NCI-H446 treated with DMSO at 0.1 percent for 48 hours (cell line): ENCODE data around the gene CIAO3.
"Not testable (repeated sequence)": the region's sequence is repeated elsewhere in the genome, so short reads cannot be mapped to it uniquely, and the experiment has no call there.

Experiments used
- DNase-seq: peaks from one replicate; lab custom pipeline; 2025; lab: John Stamatoyannopoulos, UW

The CIAO3 gene

DNA sequence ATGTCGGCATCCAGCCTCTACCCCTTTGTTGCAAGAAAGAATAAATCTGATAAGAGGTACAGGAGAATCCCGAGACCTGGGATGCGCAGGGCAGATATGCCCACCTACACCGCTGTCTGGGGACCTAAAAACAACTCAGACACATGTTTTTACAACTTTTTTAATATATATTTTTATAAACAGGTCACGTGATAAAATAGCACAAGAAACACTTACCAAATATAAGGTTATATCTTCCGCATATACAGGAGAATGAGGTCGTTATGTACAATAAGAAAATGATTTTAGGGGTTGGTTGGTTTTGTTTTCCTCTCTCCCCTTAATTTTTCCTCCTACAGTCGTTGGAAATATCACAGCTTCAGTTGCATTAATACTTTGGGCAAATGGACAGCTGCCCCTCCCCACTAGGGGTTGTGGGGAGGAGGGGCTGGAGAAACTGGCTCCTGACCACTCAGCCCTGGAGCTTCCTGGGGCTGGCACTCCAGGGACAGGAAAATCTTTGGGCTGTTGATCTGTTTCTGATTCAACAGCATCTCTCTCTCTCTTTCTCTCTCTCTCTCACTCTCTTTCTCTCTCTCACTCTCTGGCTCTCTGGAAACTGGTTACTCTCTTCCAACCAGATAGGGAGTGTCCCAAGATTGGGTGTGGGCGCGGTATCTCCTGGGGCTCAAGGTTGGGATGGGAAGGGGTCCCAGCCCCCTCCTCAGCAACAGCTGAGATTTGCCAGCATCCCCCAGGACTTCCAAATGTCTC, 48.3 kb downstream of the CIAO3 start:
- DNase-seq = no peak

DNA sequence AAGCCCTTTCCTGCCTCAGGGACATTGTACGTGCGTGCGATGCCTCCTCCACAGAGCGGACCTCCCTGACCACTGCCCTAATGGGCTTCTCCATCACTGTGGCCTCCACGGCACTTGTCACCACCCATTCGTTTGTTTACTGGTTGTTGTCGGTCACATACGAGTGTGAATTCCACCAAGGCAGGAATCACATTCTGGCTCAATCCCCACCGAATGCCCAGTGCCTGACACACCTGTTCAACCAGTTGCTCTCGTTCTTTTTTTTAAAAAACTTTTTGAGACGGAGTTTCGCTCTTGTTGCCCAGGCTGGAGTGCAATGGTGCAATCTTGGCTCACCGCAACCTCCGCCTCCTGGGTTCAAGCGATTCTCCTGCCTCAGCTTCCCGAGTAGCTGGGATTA, 49.6 kb downstream of the CIAO3 start:
- not testable (repeated sequence) for DNase-seq

DNA sequence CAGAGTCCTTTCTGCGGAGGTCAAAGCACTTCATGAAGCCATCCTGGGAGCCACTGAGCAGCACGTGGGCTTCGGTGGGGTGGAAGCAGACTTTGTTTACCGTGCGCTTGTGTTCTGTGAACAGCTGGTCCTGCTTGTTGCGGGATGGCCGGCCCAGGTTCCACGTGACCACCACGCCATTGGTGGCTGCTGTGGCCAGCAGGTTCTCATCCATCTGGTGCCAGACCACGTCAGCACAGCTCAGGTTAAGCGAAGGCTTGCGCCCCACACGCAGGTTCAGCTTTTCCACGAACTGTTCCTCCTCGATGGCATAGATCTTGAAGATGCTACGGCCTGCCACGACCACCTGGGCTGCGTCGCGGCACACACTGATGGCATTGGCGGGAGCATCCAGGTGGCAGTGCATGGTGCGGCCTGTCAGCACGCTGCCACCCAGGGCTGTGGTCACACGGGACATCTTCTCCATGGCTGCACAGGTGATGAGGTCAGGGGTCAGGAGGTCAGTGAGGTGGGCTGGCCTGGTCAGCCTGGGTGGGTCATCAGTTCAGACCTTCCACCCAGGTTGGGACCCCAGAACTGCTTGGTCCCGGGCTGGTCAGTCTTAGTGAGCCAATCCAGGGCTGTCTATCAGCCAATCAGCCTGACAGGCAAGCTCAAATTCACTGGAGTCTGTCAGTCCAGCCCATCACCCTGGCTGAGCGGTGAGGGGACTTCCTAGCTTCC, 51.5 kb downstream of the CIAO3 start:
- DNase-seq = no peak

DNA sequence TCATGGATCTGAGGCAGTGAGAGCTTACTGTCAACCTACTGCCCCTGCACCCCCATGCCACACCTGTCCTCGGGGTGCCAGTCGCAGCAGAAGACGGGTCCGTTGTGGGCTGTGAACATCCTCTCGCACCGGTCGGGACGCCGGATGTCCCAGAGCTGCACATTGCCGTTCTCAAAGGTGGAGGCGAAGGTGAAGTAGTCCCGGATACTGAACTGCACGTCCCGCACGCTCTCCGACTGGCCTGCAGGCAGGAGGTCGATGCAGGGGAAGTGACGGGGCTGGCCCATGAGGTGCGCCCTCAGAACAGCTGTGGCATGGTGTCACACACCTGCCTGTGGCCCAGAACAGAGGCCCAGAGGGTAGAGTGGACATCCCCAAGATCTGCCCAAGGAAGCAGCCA, 53.3 kb downstream of the CIAO3 start:
- DNase-seq = no peak

DNA sequence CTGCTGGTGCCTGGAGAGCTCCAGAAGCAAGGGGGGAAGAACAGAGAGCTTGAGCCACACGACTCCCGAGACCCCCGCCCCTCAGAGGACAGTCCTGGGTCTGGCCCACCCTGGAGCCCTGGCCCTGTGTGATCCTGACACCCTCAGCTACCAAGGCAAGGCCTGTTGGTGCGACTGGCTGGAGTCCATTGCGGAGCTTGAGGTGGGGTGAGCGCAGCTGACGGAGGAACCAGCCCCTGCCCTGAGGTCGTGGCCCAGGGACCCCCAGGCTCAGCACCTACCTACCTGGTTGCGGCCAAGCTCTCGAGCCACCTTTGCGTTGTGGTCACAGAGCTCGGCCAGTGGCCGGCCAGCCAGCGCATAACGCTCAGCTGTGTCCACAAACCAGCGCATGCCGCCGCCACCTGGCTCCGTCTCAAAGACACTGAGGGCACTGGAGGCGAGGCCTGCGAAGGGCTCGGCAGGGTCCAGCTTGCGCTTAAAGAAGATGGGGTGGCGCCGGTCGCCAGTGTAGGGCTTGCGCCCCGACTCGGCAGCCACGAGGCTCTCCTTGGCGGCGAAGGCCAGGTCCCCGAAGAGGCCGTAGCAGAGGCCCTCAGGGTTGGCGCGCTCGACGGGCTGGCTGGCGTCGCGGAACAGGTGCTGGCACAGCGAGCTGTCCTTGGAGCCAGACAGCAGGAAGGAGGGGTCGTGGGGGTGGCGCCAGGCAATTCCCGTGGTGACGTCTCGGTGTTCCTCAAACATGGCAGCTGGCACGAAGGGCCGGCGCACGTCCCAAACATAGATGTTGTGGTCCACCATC, 54.1 kb downstream of the CIAO3 start:
- no peak for DNase-seq

DNA sequence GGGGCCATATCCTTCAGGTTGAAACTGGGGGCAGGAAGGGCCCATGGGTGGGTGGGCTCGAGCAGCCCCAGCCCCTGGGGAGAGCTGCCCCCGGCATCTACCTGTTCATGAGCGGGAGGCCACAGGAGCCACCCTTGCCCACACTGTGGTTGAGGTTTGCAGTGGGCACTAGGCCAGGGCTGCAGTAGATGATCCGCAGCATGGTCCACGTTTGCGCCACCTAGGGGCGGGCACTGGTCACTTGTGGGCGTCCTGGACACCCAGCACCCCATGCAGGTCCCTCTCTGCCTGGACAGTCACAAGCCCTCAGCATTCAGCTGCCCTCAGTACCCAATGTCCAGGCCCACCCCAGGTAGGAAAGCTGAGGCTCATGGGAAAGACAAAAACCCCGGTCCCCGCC, 54.8 kb downstream of the CIAO3 start:
- DNase-seq = no peak

DNA sequence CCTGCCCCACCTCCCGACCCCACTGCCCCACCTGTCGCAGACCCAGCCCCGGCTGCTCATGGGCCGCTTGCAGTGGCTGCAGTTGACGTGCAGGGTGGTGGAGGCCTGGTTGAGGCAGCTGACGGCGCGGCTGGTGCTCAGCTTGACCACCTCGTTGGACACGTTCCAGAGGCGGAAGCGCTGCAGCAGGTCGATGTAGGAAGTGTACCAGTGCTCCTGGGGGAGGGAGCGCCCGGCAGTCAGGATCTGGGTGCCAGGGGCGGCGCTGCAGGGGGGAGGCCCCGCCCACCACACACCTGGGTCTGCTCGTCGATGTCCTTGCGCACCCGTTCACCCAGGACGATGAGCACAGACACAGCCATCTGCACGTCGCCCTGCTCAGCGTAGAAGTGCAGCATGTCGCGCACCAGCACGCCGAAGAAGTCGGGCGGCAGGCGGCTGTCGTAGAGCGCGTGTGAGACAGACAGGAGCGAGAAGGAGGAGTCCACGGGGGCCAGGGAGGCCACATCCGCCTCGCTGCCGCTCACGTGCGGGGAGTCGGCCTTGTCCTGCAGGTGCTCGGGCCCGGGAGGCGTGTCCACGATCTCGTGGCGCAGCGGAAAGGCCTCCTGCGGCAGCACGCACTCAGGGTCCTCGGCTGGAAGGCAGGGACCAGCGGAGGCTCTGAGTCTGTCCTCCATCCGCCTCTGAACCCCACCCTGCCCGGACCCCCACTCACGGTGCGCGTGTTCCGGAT, 55.7 kb downstream of the CIAO3 start:
- no peak for DNase-seq

DNA sequence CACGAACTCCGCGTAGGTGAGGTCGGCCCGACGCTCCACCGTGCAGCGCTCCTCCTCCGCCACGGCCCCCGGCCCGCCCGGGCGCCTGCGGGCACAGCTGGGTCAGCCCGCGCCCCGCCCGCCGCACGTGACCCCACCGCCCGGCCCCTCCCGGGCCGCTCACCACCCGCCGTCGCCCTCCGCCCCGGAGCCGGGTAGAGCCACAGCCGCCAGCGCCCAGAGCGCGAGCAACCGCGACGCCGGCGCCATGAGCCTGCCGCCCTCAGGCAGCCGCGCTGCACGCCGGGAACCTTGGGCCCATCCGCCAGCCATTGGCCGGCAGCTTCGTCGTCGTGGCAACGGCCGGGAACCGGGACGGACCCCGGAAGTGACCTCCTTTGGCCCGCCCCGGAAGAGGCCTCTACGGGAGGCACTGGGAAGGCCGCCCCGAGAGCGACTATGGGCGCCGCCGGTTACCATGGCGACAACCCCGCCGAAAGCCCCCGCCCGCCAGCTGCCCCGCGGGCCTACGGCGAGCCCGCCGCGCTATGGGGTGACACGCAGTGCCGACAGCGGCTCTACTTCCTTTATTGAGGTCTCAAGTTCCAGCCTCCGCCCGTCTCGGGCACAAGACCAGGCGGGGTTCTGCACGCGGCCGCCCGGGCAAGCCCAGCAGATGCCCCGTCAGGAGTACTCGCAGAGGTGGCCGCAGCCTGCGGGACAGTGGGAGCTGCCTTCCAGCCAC, 56.6 kb downstream of the CIAO3 start, which contains the start of gene JMJD8:
JMJD8 (minus strand) TSS at position 264 of the 724 bp plus-strand sequence; CDS start at position 249, 15 bp downstream.
- DNase-seq = peak; percentile 89

DNA sequence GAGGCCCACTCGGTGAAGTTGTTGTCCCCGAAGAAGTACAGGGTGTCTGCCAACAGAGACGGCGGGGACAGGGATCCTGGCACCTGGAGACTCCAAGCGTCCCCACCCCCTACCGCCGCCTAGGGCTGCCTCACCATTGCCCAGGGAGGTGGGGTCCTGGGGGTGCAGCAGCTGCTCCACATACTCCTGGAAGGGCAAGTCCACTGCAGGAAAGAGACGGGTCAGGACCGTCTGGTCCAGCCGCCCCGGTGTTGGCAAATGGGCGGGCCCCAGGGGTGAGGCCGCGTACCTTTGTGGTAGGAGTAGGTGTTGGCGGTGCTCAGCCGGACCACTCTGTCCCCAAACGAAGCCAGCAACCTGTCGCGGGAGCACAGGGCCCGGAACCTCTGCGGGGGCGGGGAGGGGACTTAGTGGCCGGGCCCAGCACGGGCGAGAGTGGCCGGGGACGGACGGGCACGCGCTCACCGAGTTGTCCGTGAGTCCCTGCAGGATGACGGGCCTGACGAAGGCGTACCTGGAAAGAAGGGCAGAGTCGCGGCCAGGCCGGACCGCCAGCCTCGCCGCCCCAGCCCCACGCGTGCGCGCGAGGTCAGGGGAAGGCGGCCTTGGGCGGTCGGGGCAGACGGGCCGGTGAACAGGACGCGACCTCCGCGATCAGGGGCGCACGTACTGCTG, 57.3 kb downstream of the CIAO3 start:
- DNase-seq = no peak

DNA sequence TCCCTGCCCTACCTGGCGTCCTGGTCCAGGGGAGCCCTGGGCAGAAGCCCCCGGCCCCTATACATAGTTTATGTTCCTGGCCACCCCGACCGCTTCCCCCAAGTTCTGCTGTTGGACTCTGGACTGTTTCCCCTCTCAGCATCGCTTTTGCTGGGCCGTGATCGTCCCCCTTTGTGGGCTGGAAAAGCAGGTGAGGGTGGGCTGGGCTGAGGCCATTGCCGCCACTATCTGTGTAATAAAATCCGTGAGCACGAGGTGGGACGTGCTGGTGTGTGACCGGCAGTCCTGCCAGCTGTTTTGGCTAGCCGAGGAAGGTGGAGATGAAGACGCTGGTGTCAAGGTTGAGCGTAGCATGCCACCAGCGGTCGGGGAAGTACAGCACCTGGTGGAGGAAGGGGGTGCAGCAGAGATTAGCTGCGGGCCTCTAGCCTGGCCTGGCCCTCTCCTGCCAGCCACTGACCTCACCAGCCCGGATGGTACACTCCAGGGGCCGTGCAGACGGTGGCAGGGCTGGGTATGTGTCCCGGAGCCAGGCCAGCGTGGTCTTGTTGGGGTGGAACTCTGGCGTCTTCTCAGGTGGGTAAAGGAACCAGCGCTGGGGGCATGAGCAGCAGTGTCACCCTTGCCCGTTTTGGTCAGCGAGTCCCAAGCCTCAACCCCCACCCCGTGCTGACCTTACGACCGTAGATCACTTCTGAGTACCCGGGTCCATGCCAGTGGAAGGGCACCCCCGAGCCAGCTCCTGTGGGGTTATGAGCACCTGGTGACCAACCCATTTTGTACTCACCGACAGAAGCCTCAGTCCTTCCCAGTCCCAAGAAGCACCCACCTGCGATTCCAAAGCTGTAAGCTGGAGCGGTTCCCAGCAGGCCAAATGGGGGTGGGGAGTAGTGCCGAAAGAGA, 58.1 kb downstream of the CIAO3 start:
- DNase-seq = no peak

DNA sequence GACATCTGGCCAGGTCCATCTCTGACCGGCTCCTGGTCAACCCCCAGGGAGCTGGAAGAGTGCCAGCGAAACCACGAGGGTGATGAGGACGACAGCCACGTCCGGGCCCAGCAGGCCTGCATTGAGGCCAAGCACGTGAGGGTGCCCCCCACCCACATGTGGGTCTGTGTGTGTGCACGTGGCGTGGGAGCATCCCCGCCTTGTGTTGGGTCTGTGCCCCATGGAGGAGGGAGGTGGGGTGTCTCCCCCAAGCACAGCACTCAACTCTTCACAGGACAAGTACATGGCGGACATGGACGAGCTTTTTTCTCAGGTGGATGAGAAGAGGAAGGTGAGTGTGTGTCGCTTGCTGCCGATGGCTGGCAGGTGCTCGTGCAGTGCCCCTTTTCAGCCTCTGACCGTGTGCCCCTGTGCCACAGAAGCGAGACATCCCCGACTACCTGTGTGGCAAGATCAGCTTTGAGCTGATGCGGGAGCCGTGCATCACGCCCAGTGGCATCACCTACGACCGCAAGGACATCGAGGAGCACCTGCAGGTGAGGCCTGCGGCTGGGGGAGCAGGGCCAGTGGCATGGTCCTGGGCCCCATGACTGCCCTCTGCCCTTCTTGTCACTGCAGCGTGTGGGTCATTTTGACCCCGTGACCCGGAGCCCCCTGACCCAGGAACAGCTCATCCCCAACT, 58.9 kb downstream of the CIAO3 start:
- DNase-seq = no peak

DNA sequence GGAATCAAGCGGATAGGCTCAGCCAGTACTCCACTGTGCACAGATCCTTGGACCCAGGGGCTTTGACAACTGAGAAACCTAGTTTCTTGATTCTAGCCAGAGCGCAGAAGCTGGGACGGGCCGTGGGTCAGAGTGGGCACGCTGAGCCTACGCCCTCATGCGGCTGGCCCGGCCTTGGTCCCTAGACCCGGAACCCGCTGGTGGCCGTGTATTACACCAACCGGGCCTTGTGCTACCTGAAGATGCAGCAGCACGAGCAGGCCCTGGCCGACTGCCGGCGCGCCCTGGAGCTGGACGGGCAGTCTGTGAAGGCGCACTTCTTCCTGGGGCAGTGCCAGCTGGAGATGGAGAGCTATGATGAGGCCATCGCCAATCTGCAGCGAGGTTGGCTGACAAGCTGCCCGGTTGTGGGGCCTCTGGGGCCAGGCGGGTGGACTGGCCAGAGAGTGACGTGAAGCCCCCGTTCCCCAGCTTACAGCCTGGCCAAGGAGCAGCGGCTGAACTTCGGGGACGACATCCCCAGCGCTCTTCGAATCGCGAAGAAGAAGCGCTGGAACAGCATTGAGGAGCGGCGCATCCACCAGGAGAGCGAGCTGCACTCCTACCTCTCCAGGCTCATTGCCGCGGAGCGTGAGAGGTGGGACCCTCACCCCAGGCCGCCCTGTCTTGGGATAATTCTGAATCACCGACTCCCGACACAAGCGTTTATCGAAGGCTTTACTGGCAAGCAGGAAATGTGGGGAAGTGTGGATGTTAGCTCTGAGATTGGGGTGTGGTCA, 59.6 kb downstream of the CIAO3 start:
- DNase-seq = peak; percentile 10

DNA sequence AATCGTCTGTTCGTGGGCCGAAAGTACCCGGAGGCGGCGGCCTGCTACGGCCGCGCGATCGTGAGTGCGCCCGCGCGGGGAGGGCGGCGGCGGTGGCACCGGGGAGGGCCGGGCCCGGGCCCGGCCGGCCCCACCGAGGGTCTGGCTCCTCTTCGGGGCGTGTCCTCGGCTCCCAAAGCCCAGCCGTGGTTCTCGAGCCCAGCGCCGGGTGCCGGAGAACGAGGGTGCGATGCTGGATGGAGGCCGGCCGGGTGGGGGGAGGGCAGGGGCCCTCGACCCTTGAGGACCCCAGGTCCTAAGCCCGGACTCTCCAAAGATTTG, 60.2 kb downstream of the CIAO3 start:
- DNase-seq = no peak

DNA sequence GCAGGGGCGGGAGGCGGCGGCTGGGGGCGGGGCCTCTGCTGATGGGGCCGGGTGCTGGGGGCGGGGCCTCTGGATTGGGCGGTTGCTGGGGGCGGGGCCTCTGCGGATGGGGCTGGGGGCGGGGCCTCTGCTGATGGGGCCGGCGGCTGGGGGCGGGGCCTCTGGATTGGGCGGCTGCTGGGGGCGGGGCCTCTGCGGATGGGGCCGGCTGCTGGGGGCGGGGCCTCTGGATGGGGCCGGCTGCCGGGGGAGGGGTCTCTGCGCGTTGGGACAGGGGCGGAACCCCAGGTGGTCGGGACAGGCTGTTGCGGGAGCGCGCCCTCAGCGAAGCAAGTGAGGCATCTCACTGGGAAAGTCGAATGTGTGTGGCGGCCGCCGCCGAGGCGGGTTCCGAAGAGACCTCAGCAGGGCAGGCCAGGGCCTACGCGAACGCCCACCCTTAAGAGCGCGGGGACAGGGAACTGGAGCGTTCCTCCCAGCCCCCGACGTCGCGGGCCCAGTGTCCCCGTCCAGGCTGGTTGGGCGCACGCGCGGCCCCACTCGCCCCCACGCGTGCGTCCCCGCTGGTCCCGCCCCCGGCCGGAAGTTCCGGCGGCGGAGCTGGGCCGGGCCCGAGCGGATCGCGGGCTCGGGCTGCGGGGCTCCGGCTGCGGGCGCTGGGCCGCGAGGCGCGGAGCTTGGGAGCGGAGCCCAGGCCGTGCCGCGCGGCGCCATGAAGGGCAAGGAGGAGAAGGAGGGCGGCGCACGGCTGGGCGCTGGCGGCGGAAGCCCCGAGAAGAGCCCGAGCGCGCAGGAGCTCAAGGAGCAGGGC, 60.8 kb downstream of the CIAO3 start, which contains the start of gene STUB1:
STUB1 (plus strand) TSS at position 597 of the 811 bp plus-strand sequence; CDS start at position 713, 116 bp downstream.
- peak; percentile 60 for DNase-seq
